Thyroid gland (tissue), 4 donors: ENCODE data around the gene PTPRN2. TPM values are rescaled to one million over a fixed set of nuclear protein-coding genes. Genes with fewer than 3 reads are reported as not detected.
A peak's percentile ranks its signal among the peaks of the same experiment; 100 is the strongest.

Experiments
- DNase-seq, 2 donors: peaks; one replicate each; pipeline ENCODE4 v3.0.0-alpha.2; 2019
- H3K27ac ChIP-seq, 3 donors: fragments of 200-600 bp; sonication (generic); 1 replicate in 2 of 3; 2 replicates in 1 of 3; pipeline ENCODE4 v1.5.1; 2016 to 2019; ENCODE audit warnings: mild to moderate bottlenecking in 1 of 3, moderate library complexity in 1 of 3
- H3K27me3 ChIP-seq: fragments of 200-600 bp; sonication (generic); one replicate; pipeline ENCODE4 v1.5.1; 2019
- H3K36me3 ChIP-seq, 2 donors: fragments of 200-600 bp; sonication (generic); one replicate each; pipeline ENCODE4 v1.5.1; 2016 to 2019
- H3K4me1 ChIP-seq, 2 donors: fragments of 200-600 bp; sonication (generic); one replicate each; pipeline ENCODE4 v1.5.1; 2017 to 2019
- H3K4me3 ChIP-seq, 3 donors: fragments of 200-600 bp; sonication (generic); replicated peaks in 1 of 3; 1 replicate in 2 of 3; 2 replicates in 1 of 3; pipeline ENCODE4 v1.5.1; 2016; ENCODE audit warnings: mild to moderate bottlenecking in 1 of 3
- H3K9me3 ChIP-seq: fragments of 200-600 bp; sonication (generic); one replicate; pipeline ENCODE4 v1.5.1; 2017
- POLR2A ChIP-seq, 2 donors: fragments of 450-650 bp; IDR thresholded peaks; one replicate each; pipeline ENCODE4 v1.6.1; 2017; ENCODE audit warnings: antibody characterized with exemption in 2 of 2, mild to moderate bottlenecking in 2 of 2, moderate library complexity in 1 of 2
- WGBS, 2 donors: methylation state at CpG; one replicate each; pipeline ENCODE4 v1.1.5; 2017; 5-methylcytosine and 5-hydroxymethylcytosine counted together
- intact Hi-C: fragments of 100-400 bp; cut with DNase I; formaldehyde crosslinking; loops from one replicate; pipeline ENCODE4 v1.15.1; 2023
- total RNA-seq, 4 donors: library from RNA; depleted of rRNA; stranded (reverse); fragments of >200 nt; gene quantifications; one replicate each; pipeline ENCODE4 v1.2.3, GENCODE V29; 2016
- TF ChIP-seq, protein P1 (sequence below), 6 experiments: fragments of 200-600 bp in 3 of 6; fragments of 450-650 bp in 3 of 6; sonication (generic) in 3 of 6; IDR thresholded peaks; one replicate each; pipeline ENCODE4 v1.5.1; 2016 to 2019; ENCODE audit warnings: antibody characterized with exemption in 6 of 6, mild to moderate bottlenecking in 2 of 6, inconsistent platforms in 1 of 6, moderate library complexity in 1 of 6

The PTPRN2 gene
- total RNA-seq, 4 donors from 2014 or later = 4.2 to 9.9 (median 7.7) TPM

DNA sequence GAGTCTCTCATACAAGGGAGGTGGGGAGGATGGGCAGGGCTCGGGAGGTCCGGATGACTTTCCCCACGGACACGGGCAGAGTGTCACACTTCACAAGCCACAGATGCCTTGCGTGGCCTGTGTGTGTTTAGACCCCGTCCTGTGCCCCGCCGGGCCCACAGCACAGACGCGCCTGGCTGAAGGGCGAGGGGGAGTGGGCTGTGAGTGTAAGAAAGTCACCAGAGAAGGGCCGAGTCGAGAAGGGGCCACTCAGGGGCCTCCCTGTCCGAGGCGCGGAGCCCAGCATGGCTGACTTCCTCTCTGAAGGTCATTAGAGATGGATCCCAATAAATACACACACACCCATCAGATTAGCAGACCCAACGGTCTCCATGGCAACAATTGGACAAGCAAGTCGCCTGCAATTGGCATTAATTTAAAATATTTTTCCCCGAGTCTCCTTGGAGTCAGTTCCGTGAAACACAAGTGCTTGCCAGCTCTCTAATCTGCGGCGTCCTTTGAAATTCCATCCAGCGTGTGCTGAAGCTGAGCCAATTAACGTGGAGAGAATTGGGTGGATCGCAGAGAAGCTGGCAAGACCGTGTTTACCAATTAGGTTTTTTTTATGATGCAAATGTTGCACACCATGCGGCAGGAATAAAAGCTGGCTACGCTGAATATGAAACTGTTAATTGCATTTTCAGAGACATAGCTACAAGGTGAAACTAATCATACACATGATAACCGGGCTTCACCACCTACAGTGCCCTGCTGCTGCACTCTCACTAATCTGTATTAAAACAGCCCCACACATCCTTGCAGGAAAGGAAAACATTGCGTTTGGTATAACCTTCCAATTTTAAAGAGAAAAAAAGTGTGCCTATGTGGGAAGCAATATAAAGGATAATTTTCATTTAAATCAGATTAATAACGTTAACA is 571.2 kb downstream of the PTPRN2 start:
- TF ChIP-seq, protein P1, sequence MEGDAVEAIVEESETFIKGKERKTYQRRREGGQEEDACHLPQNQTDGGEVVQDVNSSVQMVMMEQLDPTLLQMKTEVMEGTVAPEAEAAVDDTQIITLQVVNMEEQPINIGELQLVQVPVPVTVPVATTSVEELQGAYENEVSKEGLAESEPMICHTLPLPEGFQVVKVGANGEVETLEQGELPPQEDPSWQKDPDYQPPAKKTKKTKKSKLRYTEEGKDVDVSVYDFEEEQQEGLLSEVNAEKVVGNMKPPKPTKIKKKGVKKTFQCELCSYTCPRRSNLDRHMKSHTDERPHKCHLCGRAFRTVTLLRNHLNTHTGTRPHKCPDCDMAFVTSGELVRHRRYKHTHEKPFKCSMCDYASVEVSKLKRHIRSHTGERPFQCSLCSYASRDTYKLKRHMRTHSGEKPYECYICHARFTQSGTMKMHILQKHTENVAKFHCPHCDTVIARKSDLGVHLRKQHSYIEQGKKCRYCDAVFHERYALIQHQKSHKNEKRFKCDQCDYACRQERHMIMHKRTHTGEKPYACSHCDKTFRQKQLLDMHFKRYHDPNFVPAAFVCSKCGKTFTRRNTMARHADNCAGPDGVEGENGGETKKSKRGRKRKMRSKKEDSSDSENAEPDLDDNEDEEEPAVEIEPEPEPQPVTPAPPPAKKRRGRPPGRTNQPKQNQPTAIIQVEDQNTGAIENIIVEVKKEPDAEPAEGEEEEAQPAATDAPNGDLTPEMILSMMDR (IDR thresholded peaks at IDR 0.05) = no peak
- TF ChIP-seq POLR2A (IDR thresholded peaks at IDR 0.05) = no peak
- intact Hi-C loops = no loop called here
- no peaks in the 10 kb centered on the region for H3K9me3 ChIP-seq
- H3K27ac ChIP-seq = no peak overlapping the region
- peak in 1 of 2 donors; percentile 4 for DNase-seq
- 19 to 20% methylated on average over 20 to 31 of the region's 31 CpGs for WGBS, 2 donors
- no peaks in the 10 kb centered on the region for H3K27me3 ChIP-seq
- no peaks in the 10 kb centered on the region for H3K36me3 ChIP-seq
- H3K4me3 ChIP-seq = no peak overlapping the region
- peaks cover 0 to 11% of the 10 kb centered on the region in 2 donors for H3K4me1 ChIP-seq

DNA sequence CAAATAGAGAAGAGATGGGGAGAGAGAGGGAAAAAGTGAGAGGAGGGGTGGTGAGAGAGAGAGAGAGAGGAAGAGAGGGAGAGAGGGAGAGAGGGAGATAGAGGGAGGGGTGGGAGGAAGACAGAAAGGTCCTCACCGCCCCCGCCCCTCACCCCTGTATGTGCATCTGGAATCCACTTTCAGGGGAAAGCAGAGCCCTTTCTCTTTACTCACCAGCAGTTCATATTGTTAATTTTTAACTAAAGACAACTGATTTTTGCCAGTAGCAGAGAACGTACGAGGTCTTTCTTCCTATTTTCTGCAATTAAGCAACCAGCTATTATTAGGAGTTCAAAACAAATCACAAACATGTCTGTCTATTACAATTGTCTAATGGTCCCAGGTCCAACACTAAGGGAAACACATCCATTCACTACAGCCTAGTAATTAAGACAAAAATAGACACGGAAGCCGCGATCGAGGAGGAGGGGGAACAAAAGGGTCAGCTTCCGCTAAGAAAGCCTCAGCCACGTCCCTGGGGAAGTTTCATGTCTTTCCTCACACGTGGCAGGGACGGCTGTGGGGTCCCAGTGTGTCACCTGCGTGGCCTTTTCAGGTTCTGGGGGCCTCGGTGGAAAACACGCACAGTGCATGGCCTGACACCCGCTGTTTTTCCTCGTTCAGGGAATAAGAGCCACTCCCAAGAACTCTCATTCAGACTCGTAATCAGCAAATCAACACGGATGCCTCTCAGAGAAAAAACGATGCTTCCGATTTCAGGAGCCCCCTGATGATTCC is 572.0 kb downstream of the PTPRN2 start:
- Histone ChIP-seq H3K4me1 (peaks cover 0 to 11% of the 10 kb centered on the region in 2 donors), H3K9me3 (no peaks in the 10 kb centered on the region), H3K27ac (no peak overlapping the region), H3K36me3 (no peaks in the 10 kb centered on the region), H3K4me3 (no peak overlapping the region), H3K27me3 (no peaks in the 10 kb centered on the region)
- DNase-seq = no peak
- WGBS, 2 donors = 42 to 53% methylated on average over 21 of the region's 21 CpGs
- intact Hi-C loops = no loop called here
- TF ChIP-seq, protein P1 (IDR thresholded peaks at IDR 0.05) = no peak
- TF ChIP-seq POLR2A (IDR thresholded peaks at IDR 0.05) = no peak

DNA sequence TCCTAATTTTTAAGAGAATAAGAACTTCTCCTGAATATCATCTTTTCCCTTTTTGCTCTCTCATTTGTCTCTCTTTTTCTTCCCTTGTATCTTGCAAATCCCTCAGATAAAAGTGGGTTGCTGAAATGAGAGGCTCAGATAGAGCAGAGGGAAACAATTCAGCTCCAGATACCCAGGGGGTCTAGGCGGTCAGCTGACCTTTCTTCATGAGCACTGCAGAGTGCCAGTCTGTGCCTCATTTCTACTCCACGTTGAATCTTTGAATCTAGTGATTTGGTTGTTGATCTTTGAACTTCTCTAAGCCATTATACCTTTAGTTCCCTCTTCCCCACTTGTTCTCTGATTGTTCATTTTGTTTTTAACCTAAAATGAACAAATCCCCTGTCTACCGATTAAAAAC is 572.6 kb downstream of the PTPRN2 start:
- 64 to 65% methylated on average over 3 of the region's 3 CpGs for WGBS, 2 donors
- peaks cover 0 to 11% of the 10 kb centered on the region in 2 donors for H3K4me1 ChIP-seq
- no peak overlapping the region for H3K4me3 ChIP-seq
- no peak overlapping the region for H3K27ac ChIP-seq
- H3K36me3 ChIP-seq = no peaks in the 10 kb centered on the region
- TF ChIP-seq, protein P1 (IDR thresholded peaks at IDR 0.05) = no peak
- TF ChIP-seq POLR2A (IDR thresholded peaks at IDR 0.05) = no peak
- intact Hi-C loops = no loop called here
- no peak for DNase-seq
- no peaks in the 10 kb centered on the region for H3K27me3 ChIP-seq
- no peaks in the 10 kb centered on the region for H3K9me3 ChIP-seq

DNA sequence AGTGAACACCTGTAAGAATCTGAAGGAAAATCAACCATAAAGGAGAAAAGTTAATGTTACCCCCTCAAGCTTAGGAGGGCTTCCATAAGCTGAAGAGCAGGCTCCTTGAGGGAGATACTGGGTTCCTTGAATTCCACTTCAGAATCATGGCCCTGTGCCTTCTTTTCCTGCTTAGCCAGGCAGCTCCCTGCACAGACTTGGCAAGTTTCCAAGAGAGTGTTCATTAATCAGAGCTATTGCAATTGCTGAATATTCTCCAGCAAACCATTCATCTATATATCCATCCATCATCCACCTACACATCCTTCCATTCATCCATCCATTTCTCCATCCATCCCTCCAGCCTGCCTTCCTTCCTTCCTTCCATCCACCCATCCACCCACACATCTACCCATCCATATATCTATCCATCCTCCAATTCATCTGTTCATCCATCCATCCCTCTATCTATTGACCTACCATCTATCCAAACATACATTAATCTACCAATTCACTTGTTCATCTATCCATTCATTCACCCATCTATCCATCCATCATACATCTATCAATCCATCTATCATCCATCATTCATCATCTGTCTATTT is 574.4 kb downstream of the PTPRN2 start:
- no peaks in the 10 kb centered on the region for H3K9me3 ChIP-seq
- H3K27me3 ChIP-seq = no peaks in the 10 kb centered on the region
- no peaks in the 10 kb centered on the region for H3K36me3 ChIP-seq
- intact Hi-C loops = no loop called here
- no peak overlapping the region for H3K27ac ChIP-seq
- peaks cover 0 to 11% of the 10 kb centered on the region in 2 donors for H3K4me1 ChIP-seq
- TF ChIP-seq, protein P1 (IDR thresholded peaks at IDR 0.05) = no peak
- TF ChIP-seq POLR2A (IDR thresholded peaks at IDR 0.05) = no peak
- no peak overlapping the region for H3K4me3 ChIP-seq
- DNase-seq = no peak
